Nephron (organoid): Measurements from ENCODE around the gene ARID5B.
A peak's percentile ranks its signal among the peaks of the same experiment; 100 is the strongest.

Source experiments
- H3K27ac Mint-ChIP-seq, 3 experiments: 2 replicates each; pipeline ENCODE4 v1.8.0; 2020; ENCODE audit warnings: mixed read lengths in 3 of 3, mild to moderate bottlenecking in 2 of 3, moderate library complexity in 1 of 3
- H3K27me3 Mint-ChIP-seq: 2 replicates; pipeline ENCODE4 v1.8.0; 2021; ENCODE audit warnings: low read depth, mild to moderate bottlenecking, moderate library complexity, mixed read lengths
- H3K36me3 Mint-ChIP-seq: 2 replicates; pipeline ENCODE4 v1.8.0; 2020; ENCODE audit warnings: low read depth, mixed read lengths
- H3K4me1 Mint-ChIP-seq: 2 replicates; pipeline ENCODE4 v1.8.0; 2020; ENCODE audit warnings: mixed read lengths
- H3K4me3 Mint-ChIP-seq, 3 experiments: 2 replicates each; pipeline ENCODE4 v1.8.0; 2020; ENCODE audit warnings: mild to moderate bottlenecking in 3 of 3, mixed read lengths in 3 of 3, moderate library complexity in 2 of 3
- H3K9me3 Mint-ChIP-seq: 2 replicates; pipeline ENCODE4 v1.8.0; 2020; ENCODE audit warnings: mixed read lengths
- CTCF ChIP-seq, 3 experiments: fragments of 200-600 bp; sonication (generic); IDR thresholded peaks; one replicate each; pipeline ENCODE4 v1.5.0; 2021; ENCODE audit warnings: antibody characterized with exemption in 3 of 3; ENCODE audit not compliant: unreplicated experiment in 3 of 3

ARID5B gene

DNA sequence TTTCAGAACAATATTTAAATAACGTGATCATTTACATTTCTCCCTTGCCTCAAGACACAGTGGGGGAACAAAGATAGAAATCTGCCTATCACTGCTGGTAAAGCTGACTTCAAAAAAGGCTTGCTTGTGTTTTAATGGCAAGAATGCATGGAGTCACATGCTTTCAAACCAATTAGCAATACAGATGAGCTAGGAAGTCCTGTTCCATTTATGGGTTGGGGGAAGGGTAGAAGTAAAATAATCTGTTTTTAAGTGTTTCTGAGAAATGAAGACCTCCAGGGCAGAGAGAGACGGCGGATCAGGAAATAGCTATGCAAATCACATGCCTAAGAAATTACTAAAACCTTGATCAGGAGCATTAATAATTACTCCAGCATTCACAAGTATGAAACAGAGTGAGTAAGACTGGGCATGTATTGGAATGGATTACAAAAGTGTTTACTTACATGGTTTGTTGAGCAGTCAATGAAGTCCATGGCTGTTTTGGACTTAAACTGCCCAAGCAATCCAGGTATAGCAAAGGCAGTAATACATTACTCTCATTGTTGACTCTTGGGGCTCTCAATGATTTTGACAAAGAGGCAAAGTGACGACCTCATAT is 142.0 kb downstream of the ARID5B start:
- Mint-ChIP-seq H3K4me3 (peak overlapping the region in 1 of 3 experiments; percentile 2), H3K27me3 (no peaks in the 10 kb centered on the region), H3K4me1 (peaks cover 82% of the 10 kb centered on the region), H3K27ac (peak overlapping the region; percentile 70 to 95 (median 77)), H3K36me3 (no peaks in the 10 kb centered on the region), H3K9me3 (no peaks in the 10 kb centered on the region)
- no peak for TF ChIP-seq CTCF (IDR thresholded peaks at IDR 0.05; ENCODE audit: unreplicated experiment in 3 of 3)

DNA sequence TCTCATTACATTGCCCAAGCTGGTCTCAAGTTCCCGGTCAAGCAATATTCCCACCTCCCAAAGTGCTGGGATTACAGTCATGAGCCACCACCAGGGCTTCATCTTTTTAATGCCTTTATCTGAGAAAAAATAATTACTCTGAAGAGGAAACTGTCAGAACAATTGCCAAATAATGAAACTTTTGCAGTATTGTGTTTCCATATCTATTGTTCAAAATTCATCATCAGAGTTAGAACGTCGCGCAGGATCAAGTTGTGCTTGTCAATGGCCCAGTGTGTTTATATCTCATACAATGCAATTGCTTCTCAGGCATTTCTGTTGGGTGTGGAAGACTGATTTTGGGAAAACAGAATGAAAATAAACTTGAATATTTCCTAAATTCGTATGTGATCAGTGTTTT is 143.1 kb downstream of the ARID5B start:
- peak overlapping the region; percentile 49 to 95 (median 92) for H3K27ac Mint-ChIP-seq

DNA sequence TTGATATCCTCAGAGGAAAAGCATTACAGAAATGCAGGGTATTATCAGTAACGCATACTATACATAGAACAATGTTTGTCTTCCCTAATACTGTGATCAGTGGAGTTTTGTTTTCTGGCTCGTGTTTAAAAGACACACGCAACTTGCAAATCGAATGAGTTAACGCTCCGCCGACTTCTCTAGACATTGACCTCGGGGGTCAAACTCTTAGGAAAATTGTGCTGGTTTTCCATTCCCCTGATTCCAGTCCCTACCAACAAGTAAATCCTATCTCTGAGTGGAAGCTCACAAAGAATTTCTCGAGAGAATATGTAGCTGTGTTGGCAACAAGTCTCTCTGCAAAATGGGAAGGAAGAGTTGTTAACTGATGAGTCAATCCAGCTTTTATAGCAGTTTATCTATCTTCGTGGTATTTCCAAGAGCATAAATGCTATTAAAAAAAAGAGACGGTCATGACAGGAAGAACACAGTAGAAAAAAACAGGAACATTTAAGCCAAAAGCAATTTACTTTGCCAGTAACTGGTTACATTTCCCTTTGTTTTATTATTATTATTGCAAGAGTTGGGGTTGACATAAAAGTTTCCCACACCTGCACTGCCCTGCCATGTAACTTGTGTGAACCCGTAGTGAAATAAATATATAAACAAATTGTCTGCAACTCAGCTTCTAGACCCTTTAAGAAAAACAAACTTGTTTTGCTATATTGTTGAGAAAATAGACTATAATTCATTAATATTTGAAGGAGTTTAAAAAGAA is 144.4 kb downstream of the ARID5B start:
- no peaks in the 10 kb centered on the region for H3K27me3 Mint-ChIP-seq
- peaks cover 84% of the 10 kb centered on the region for H3K4me1 Mint-ChIP-seq

More for the DNA sequence above, 143.1 kb downstream of the ARID5B start:
- Mint-ChIP-seq H3K9me3 (no peaks in the 10 kb centered on the region), H3K27me3 (no peaks in the 10 kb centered on the region), H3K4me3 (no peak overlapping the region), H3K36me3 (no peaks in the 10 kb centered on the region), H3K4me1 (peaks cover 82% of the 10 kb centered on the region)
- no peak for TF ChIP-seq CTCF (IDR thresholded peaks at IDR 0.05; ENCODE audit: unreplicated experiment in 3 of 3)

DNA sequence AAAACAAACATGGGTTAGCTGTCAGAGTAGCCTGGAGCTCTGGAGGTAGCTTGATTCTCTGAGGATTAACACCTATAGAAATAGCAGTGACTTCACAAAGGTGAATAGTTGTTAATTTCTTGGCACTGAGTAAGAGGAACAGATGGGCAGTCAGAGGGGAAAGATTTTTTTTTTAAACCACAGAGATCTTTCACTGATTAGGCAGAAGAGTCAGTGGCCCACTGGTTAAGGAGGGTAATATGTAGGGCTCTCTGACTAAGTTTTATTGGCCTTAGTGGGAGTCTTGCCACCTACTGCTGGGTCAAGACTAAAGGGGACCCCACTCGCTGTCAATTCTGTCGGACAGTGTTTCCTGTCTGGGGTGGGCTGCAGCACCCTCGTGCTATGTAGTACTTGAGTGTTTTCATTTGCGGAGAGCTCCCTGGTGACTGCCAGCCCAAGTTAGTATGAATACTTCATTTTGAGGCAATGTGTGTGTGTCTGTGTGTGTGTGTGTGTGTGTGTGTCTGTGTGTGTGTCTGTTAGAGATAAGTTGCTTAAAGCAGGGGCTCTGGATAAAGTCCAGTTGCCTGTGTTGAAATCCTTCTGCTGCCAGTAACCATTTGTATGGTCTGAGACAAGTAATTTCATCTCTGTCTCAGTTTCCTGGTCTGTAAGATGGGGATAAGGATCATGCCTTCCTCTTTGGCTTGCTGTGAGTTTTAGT is 145.2 kb downstream of the ARID5B start:
- H3K27ac Mint-ChIP-seq: peak overlapping the region; percentile 92 to 95 (median 94)
- H3K27me3 Mint-ChIP-seq: no peaks in the 10 kb centered on the region
- no peaks in the 10 kb centered on the region for H3K9me3 Mint-ChIP-seq
- peak overlapping the region; percentile 8 to 58 (median 21) for H3K4me3 Mint-ChIP-seq
- no peak for TF ChIP-seq CTCF (IDR thresholded peaks at IDR 0.05; ENCODE audit: unreplicated experiment in 3 of 3)
- peaks cover 11% of the 10 kb centered on the region for H3K36me3 Mint-ChIP-seq
- H3K4me1 Mint-ChIP-seq: peaks cover 87% of the 10 kb centered on the region

More for the DNA sequence above, 144.4 kb downstream of the ARID5B start:
- H3K36me3 Mint-ChIP-seq: peaks cover 5% of the 10 kb centered on the region
- no peaks in the 10 kb centered on the region for H3K9me3 Mint-ChIP-seq
- H3K4me3 Mint-ChIP-seq: peak overlapping the region; percentile 20 to 60 (median 22)
- H3K27ac Mint-ChIP-seq: peak overlapping the region; percentile 92 to 95 (median 94)
- TF ChIP-seq CTCF (IDR thresholded peaks at IDR 0.05; ENCODE audit: unreplicated experiment in 3 of 3): no peak

GRCh38 chr10:62047228-62047892 is 145.9 kb downstream of the ARID5B start:
- H3K27me3 Mint-ChIP-seq: no peaks in the 10 kb centered on the region
- TF ChIP-seq CTCF (IDR thresholded peaks at IDR 0.05; ENCODE audit: unreplicated experiment in 3 of 3): no peak
- H3K27ac Mint-ChIP-seq: peak overlapping the region; percentile 92 to 96 (median 94)
- peaks cover 17% of the 10 kb centered on the region for H3K36me3 Mint-ChIP-seq
- H3K4me1 Mint-ChIP-seq: peaks cover 81% of the 10 kb centered on the region
- no peaks in the 10 kb centered on the region for H3K9me3 Mint-ChIP-seq
- H3K4me3 Mint-ChIP-seq: peak overlapping the region in 1 of 3 experiments; percentile 1
